ENCODE data around the gene CCL2. TPM values are rescaled to one million over a fixed set of nuclear protein-coding genes. Genes with fewer than 3 reads are reported as not detected.

Gene CCL2
- total and polyA plus RNA-seq, 2 of the 8 experiments (the other 6 are each of a cell fraction or from before 2014, with no cell fraction given), result 3.0 to 3.7 TPM

DNA sequence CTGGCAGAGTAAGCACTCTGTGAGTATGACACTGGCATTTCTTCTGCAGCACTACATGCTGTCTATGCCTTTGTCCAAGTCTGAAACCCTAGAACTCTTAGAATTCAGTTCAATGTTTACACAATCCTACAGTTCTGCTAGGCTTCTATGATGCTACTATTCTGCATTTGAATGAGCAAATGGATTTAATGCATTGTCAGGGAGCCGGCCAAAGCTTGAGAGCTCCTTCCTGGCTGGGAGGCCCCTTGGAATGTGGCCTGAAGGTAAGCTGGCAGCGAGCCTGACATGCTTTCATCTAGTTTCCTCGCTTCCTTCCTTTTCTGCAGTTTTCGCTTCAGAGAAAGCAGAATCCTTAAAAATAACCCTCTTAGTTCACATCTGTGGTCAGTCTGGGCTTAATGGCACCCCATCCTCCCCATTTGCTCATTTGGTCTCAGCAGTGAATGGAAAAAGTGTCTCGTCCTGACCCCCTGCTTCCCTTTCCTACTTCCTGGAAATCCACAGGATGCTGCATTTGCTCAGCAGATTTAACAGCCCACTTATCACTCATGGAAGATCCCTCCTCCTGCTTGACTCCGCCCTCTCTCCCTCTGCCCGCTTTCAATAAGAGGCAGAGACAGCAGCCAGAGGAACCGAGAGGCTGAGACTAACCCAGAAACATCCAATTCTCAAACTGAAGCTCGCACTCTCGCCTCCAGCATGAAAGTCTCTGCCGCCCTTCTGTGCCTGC, at the start of gene CCL2 (continued):
- no peak for TF ChIP-seq CTBP2 (IDR thresholded peaks at IDR 0.05; ENCODE audit: borderline replicate concordance, insufficient read depth, insufficient read length, low read length)
- TF ChIP-seq YY1 (IDR thresholded peaks at IDR 0.05; ENCODE audit: low read depth, low read length), result no peak
- no peak for TF ChIP-seq GABPA (IDR thresholded peaks at IDR 0.05; ENCODE audit: borderline replicate concordance, insufficient read depth, low read length)
- peak; percentile 92 for TF ChIP-seq ASH2L (IDR thresholded peaks at IDR 0.05; ENCODE audit: low read length)
- no peak for TF ChIP-seq CHD7 (IDR thresholded peaks at IDR 0.05; ENCODE audit: insufficient replicate concordance, low read length)
- no peak for TF ChIP-seq SUZ12 (IDR thresholded peaks at IDR 0.05; ENCODE audit: low read length)
- no peak for TF ChIP-seq BRCA1 (IDR thresholded peaks at IDR 0.05; ENCODE audit: low read depth, low read length)
- no peak for TF ChIP-seq SP4 (IDR thresholded peaks at IDR 0.05; ENCODE audit: low read length)
- no peak; the same call in 1 of the 2 replicates for TF ChIP-seq MAFK (IDR thresholded peaks at IDR 0.05; ENCODE audit: low read depth, low read length)
- TF ChIP-seq SAP30 (IDR thresholded peaks at IDR 0.05; ENCODE audit: insufficient read depth, insufficient replicate concordance, low read length), result no peak
- peak; percentile 90 for TF ChIP-seq TEAD4 (IDR thresholded peaks at IDR 0.05; ENCODE audit: low read depth, low read length)
